T-helper 17 cell (primary cell): ENCODE data around the gene GRWD1. TPM values are rescaled to one million over a fixed set of nuclear protein-coding genes. Genes with fewer than 3 reads are reported as not detected.
"Not testable (repeated sequence)": the region's sequence is repeated elsewhere in the genome, so short reads cannot be mapped to it uniquely, and the experiment has no call there.

Experiments
- ATAC-seq: fragments of 150-1000 bp; cut with Tn5 transposase; 2 replicates; pipeline ENCODE4 v1.10.0; 2021; ENCODE audit warnings: mild to moderate bottlenecking, moderate library complexity
- DNase-seq, 3 donors: peaks; one replicate each; pipeline versions ENCODE4 v3.0.0 to v3.0.0-alpha.2; 2020 to 2021
- H3K9me3 ChIP-seq: one replicate; pipeline ENCODE4 v1.7.0; 2013; ENCODE audit warnings: low read length, mild to moderate bottlenecking; ENCODE audit not compliant: control insufficient read depth, poor library complexity, severe bottlenecking
- H3K27ac Mint-ChIP-seq: one replicate; pipeline ENCODE4 v1.8.0; 2022; ENCODE audit warnings: mild to moderate bottlenecking, moderate library complexity, mixed read lengths
- H3K27me3 Mint-ChIP-seq: one replicate; pipeline ENCODE4 v1.8.0; 2022; ENCODE audit warnings: mixed read lengths
- H3K36me3 Mint-ChIP-seq: one replicate; pipeline ENCODE4 v1.8.0; 2022; ENCODE audit warnings: low read depth, mixed read lengths
- H3K4me1 Mint-ChIP-seq: one replicate; pipeline ENCODE4 v1.8.0; 2022; ENCODE audit warnings: mild to moderate bottlenecking, mixed read lengths
- H3K4me3 Mint-ChIP-seq: one replicate; pipeline ENCODE4 v1.8.0; 2022; ENCODE audit warnings: mild to moderate bottlenecking, moderate library complexity, mixed read lengths
- total RNA-seq, 4 donors: library from RNA in 2 of 4; stranded (reverse) in 2 of 4; gene quantifications; one replicate each; pipeline ENCODE4 v1.2.3 and lab custom pipeline; 2022 to 2026

Gene GRWD1
- total RNA-seq, 2 donors from 2014 or later, result 32.5 TPM

GRCh38 chr19:48480558-48481500, 35.0 kb downstream of the GRWD1 start:
- Mint-ChIP-seq H3K36me3 (peaks cover 4% of the 10 kb centered on the region), H3K4me1 (peaks cover 14% of the 10 kb centered on the region), H3K27ac (peak overlapping the region; percentile 88), H3K27me3 (no peaks in the 10 kb centered on the region), H3K4me3 (peak overlapping the region; percentile 91)
- no peaks in the 10 kb centered on the region for H3K9me3 ChIP-seq
- peak; percentile 48 to 50 (median 49) for DNase-seq
- peak; percentile 83 for ATAC-seq

GRCh38 chr19:48481846-48482639, 36.3 kb downstream of the GRWD1 start:
- ATAC-seq, result no peak
- peak overlapping the region; percentile 41 for H3K27ac Mint-ChIP-seq

GRCh38 chr19:48483301-48483700, 37.5 kb downstream of the GRWD1 start:
- no peak for DNase-seq
- no peak overlapping the region for H3K4me3 Mint-ChIP-seq
- no peak for ATAC-seq
- H3K27ac Mint-ChIP-seq, result no peak overlapping the region
- H3K4me1 Mint-ChIP-seq, result peaks cover 15% of the 10 kb centered on the region
- H3K27me3 Mint-ChIP-seq, result no peaks in the 10 kb centered on the region
- no peaks in the 10 kb centered on the region for H3K9me3 ChIP-seq
- H3K36me3 Mint-ChIP-seq, result peaks cover 7% of the 10 kb centered on the region

More at GRCh38 chr19:48481846-48482639, 36.3 kb downstream of the GRWD1 start:
- Mint-ChIP-seq H3K36me3 (peaks cover 7% of the 10 kb centered on the region), H3K4me3 (peak overlapping the region; percentile 91), H3K27me3 (no peaks in the 10 kb centered on the region), H3K4me1 (peaks cover 13% of the 10 kb centered on the region)
- no peaks in the 10 kb centered on the region for H3K9me3 ChIP-seq
- no peak for DNase-seq

- Mint-ChIP-seq H3K4me3 (no peak overlapping the region), H3K27ac (no peak overlapping the region)
- ATAC-seq, result no peak
Measured at GRCh38 chr19:48484247-48484893, 38.6 kb downstream of the GRWD1 start.

GRCh38 chr19:48484931-48485612, 39.3 kb downstream of the GRWD1 start:
- Mint-ChIP-seq H3K27ac (no peak overlapping the region), H3K4me3 (no peak overlapping the region), H3K4me1 (peaks cover 13% of the 10 kb centered on the region), H3K27me3 (no peaks in the 10 kb centered on the region), H3K36me3 (peaks cover 7% of the 10 kb centered on the region)
- H3K9me3 ChIP-seq, result no peaks in the 10 kb centered on the region
- ATAC-seq (no peak), DNase-seq (no peak)

More at GRCh38 chr19:48484247-48484893, 38.6 kb downstream of the GRWD1 start:
- H3K27me3 Mint-ChIP-seq, result no peaks in the 10 kb centered on the region
- peaks cover 16% of the 10 kb centered on the region for H3K4me1 Mint-ChIP-seq
- H3K9me3 ChIP-seq, result no peaks in the 10 kb centered on the region
- peaks cover 7% of the 10 kb centered on the region for H3K36me3 Mint-ChIP-seq
- no peak for DNase-seq

GRCh38 chr19:48486706-48487105, 40.9 kb downstream of the GRWD1 start:
- not testable (repeated sequence) for H3K27me3 Mint-ChIP-seq, H3K4me3 Mint-ChIP-seq, DNase-seq, H3K36me3 Mint-ChIP-seq, H3K9me3 ChIP-seq, H3K27ac Mint-ChIP-seq, ATAC-seq
- peaks cover 13% of the 10 kb centered on the region for H3K4me1 Mint-ChIP-seq

- ATAC-seq, result no peak
- DNase-seq, result no peak
- Mint-ChIP-seq H3K27ac (no peak overlapping the region), H3K36me3 (peaks cover 7% of the 10 kb centered on the region), H3K4me1 (peaks cover 19% of the 10 kb centered on the region), H3K27me3 (peaks cover 5% of the 10 kb centered on the region), H3K4me3 (no peak overlapping the region)
- H3K9me3 ChIP-seq, result no peaks in the 10 kb centered on the region
Measured at GRCh38 chr19:48487544-48487943, 41.8 kb downstream of the GRWD1 start.

GRCh38 chr19:48487948-48488347, 42.2 kb downstream of the GRWD1 start:
- peaks cover 22% of the 10 kb centered on the region for H3K4me1 Mint-ChIP-seq
- no peak for DNase-seq
- H3K4me3 Mint-ChIP-seq, result no peak overlapping the region
- ATAC-seq, result no peak
- peaks cover 8% of the 10 kb centered on the region for H3K27me3 Mint-ChIP-seq
- peaks cover 7% of the 10 kb centered on the region for H3K36me3 Mint-ChIP-seq
- H3K9me3 ChIP-seq, result no peaks in the 10 kb centered on the region
- no peak overlapping the region for H3K27ac Mint-ChIP-seq

- not testable (repeated sequence) for H3K9me3 ChIP-seq, DNase-seq, H3K27ac Mint-ChIP-seq, H3K27me3 Mint-ChIP-seq, ATAC-seq, H3K36me3 Mint-ChIP-seq, H3K4me3 Mint-ChIP-seq
- peaks cover 24% of the 10 kb centered on the region for H3K4me1 Mint-ChIP-seq
Measured at GRCh38 chr19:48488478-48488877, 42.7 kb downstream of the GRWD1 start.

GRCh38 chr19:48489608-48490216, 43.9 kb downstream of the GRWD1 start:
- no peaks in the 10 kb centered on the region for H3K9me3 ChIP-seq
- DNase-seq, result peak; percentile 68 to 79 (median 71)
- H3K4me1 Mint-ChIP-seq, result peaks cover 21% of the 10 kb centered on the region
- peak; percentile 51 for ATAC-seq
- peak overlapping the region; percentile 12 for H3K4me3 Mint-ChIP-seq
- peaks cover 3% of the 10 kb centered on the region for H3K36me3 Mint-ChIP-seq
- H3K27ac Mint-ChIP-seq, result no peak overlapping the region
- H3K27me3 Mint-ChIP-seq, result peaks cover 14% of the 10 kb centered on the region

- DNase-seq (peak in 2 of 3 donors; percentile 55 to 64), ATAC-seq (peak; percentile 31)
- Mint-ChIP-seq H3K4me3 (peak overlapping the region; percentile 79), H3K27me3 (peaks cover 26% of the 10 kb centered on the region), H3K4me1 (peaks cover 21% of the 10 kb centered on the region), H3K36me3 (peaks cover 3% of the 10 kb centered on the region), H3K27ac (peak overlapping the region; percentile 34)
- H3K9me3 ChIP-seq, result no peaks in the 10 kb centered on the region
Measured at GRCh38 chr19:48490981-48491792, 45.4 kb downstream of the GRWD1 start.

GRCh38 chr19:48491793-48492123, 46.0 kb downstream of the GRWD1 start:
- DNase-seq (no peak), ATAC-seq (no peak)
- H3K9me3 ChIP-seq, result no peaks in the 10 kb centered on the region
- peak overlapping the region; percentile 76 for H3K4me3 Mint-ChIP-seq
- H3K27ac Mint-ChIP-seq, result no peak overlapping the region
- peaks cover 21% of the 10 kb centered on the region for H3K4me1 Mint-ChIP-seq
- H3K36me3 Mint-ChIP-seq, result no peaks in the 10 kb centered on the region
- peaks cover 26% of the 10 kb centered on the region for H3K27me3 Mint-ChIP-seq
